HCT116 (cell line): ENCODE data around the gene TBX3.

Experiments
- EZH2phosphoT487 ChIP-seq: fragments of 200-600 bp; IDR thresholded peaks from 2 replicates; pipeline ENCODE4 v1.6.1; 2018; ENCODE audit warnings: antibody characterized with exemption, borderline replicate concordance
- POLR2AphosphoS5 ChIP-seq: IDR thresholded peaks from 2 replicates; pipeline ENCODE4 v1.6.1; 2011; ENCODE audit warnings: mild to moderate bottlenecking, low read depth, low read length, moderate library complexity
- ZNF274 ChIP-seq: fragments of 200-500 bp; sonication (Bioruptor generic); IDR thresholded peaks from 2 replicates; pipeline ENCODE4 v1.6.1; 2014; ENCODE audit warnings: mild to moderate bottlenecking, low read depth, low read length, inconsistent platforms
- TF ChIP-seq, protein P1 (sequence below), 3 experiments: fragments of 200-600 bp in 1 of 3; sonication (generic) in 1 of 3; IDR thresholded peaks in 2 of 3; conservative IDR thresholded peaks in 1 of 3; 2 replicates each; pipeline ENCODE4 v1.5.1; 2012 to 2017; ENCODE audit warnings: low read depth in 2 of 3, low read length in 2 of 3, antibody characterized with exemption in 1 of 3, borderline replicate concordance in 1 of 3, control low read depth in 1 of 3, mild to moderate bottlenecking in 1 of 3, mixed read lengths in 1 of 3, mixed run types in 1 of 3, moderate library complexity in 1 of 3; ENCODE audit not compliant: insufficient read depth in 1 of 3

DNA sequence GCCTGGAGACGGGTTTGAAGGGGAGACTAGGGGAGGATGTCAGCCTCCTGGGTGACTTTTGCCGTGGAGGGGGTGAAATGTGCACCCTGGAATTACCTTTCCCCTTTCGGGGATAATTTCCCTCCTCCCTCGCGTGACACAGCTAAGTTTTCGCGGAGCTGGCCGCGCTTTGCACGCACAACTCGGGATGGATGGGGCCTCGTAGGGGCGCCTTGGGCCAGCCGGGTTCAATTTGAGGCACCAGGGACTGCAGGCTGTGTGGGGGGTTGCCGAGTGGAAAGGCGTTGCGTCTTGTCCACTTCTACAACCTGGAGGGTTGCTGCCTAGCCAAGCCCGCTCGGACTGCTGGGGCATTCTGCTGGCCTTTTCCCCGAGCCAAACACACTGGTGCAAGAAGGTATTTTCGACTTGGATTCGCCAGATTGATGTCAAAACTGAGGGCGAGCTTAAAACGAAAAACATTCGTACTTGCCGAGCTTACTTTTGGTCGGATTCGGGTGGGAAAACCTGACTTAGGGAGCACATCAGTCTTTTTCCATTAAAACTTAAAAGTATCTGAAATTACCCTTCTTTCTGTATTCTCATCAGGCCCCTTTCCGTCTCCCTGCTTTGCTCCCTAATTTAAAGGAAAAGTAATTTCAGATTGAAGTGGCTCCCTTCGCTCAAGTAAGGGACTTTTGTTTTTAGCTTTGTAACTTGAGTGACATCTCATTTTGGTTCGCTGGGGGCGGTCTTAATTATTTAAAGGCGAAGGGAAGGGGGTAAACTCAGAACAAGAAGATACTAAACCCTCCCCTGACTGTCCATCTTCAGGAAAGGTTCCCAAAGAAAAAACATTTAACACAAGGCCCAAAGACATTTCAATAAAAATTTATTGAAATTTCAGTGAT, 14.3 kb downstream of the TBX3 start:
- no peak for TF ChIP-seq POLR2AphosphoS5
- TF ChIP-seq ZNF274 = no peak
- TF ChIP-seq, protein P1, sequence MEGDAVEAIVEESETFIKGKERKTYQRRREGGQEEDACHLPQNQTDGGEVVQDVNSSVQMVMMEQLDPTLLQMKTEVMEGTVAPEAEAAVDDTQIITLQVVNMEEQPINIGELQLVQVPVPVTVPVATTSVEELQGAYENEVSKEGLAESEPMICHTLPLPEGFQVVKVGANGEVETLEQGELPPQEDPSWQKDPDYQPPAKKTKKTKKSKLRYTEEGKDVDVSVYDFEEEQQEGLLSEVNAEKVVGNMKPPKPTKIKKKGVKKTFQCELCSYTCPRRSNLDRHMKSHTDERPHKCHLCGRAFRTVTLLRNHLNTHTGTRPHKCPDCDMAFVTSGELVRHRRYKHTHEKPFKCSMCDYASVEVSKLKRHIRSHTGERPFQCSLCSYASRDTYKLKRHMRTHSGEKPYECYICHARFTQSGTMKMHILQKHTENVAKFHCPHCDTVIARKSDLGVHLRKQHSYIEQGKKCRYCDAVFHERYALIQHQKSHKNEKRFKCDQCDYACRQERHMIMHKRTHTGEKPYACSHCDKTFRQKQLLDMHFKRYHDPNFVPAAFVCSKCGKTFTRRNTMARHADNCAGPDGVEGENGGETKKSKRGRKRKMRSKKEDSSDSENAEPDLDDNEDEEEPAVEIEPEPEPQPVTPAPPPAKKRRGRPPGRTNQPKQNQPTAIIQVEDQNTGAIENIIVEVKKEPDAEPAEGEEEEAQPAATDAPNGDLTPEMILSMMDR (IDR thresholded peaks at IDR 0.05 in 2 of 3, conservative IDR thresholded peaks at IDR 0.05 in 1 of 3; ENCODE audit: borderline replicate concordance in 1 of 3, insufficient read depth in 1 of 3, low read depth in 2 of 3, low read length in 2 of 3) = no peak
- no peak for TF ChIP-seq EZH2phosphoT487
